Measurements from ENCODE around the gene OR4D1. TPM values are rescaled to one million over a fixed set of nuclear protein-coding genes. Genes with fewer than 3 reads are reported as not detected.

Gene OR4D1
- total and polyA plus RNA-seq, 2 of the 8 experiments (the other 6 are each of a cell fraction or from before 2014, with no cell fraction given): 0.32 to 0.39 TPM

DNA sequence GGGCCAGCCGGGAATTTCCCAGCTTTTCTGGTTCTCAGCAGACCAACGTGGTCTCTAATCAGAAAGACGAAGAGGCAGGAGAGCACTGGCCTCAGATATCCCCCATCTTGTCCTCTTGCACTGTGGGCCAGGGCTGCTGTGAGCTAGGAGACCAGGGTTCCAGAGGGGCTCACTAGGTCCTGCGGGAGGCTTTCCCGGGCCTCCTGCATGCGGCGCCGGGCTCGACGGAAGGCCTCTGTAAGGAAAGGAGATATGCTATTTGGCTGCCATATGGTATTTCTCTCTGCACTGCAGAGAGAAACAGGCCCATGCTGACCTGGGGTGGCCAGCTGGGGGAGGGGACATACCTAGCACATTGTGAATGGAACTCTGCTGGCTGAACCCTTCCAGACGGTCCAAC lies 57.8 kb downstream of the OR4D1 start (continued):
- TF ChIP-seq, protein P1, sequence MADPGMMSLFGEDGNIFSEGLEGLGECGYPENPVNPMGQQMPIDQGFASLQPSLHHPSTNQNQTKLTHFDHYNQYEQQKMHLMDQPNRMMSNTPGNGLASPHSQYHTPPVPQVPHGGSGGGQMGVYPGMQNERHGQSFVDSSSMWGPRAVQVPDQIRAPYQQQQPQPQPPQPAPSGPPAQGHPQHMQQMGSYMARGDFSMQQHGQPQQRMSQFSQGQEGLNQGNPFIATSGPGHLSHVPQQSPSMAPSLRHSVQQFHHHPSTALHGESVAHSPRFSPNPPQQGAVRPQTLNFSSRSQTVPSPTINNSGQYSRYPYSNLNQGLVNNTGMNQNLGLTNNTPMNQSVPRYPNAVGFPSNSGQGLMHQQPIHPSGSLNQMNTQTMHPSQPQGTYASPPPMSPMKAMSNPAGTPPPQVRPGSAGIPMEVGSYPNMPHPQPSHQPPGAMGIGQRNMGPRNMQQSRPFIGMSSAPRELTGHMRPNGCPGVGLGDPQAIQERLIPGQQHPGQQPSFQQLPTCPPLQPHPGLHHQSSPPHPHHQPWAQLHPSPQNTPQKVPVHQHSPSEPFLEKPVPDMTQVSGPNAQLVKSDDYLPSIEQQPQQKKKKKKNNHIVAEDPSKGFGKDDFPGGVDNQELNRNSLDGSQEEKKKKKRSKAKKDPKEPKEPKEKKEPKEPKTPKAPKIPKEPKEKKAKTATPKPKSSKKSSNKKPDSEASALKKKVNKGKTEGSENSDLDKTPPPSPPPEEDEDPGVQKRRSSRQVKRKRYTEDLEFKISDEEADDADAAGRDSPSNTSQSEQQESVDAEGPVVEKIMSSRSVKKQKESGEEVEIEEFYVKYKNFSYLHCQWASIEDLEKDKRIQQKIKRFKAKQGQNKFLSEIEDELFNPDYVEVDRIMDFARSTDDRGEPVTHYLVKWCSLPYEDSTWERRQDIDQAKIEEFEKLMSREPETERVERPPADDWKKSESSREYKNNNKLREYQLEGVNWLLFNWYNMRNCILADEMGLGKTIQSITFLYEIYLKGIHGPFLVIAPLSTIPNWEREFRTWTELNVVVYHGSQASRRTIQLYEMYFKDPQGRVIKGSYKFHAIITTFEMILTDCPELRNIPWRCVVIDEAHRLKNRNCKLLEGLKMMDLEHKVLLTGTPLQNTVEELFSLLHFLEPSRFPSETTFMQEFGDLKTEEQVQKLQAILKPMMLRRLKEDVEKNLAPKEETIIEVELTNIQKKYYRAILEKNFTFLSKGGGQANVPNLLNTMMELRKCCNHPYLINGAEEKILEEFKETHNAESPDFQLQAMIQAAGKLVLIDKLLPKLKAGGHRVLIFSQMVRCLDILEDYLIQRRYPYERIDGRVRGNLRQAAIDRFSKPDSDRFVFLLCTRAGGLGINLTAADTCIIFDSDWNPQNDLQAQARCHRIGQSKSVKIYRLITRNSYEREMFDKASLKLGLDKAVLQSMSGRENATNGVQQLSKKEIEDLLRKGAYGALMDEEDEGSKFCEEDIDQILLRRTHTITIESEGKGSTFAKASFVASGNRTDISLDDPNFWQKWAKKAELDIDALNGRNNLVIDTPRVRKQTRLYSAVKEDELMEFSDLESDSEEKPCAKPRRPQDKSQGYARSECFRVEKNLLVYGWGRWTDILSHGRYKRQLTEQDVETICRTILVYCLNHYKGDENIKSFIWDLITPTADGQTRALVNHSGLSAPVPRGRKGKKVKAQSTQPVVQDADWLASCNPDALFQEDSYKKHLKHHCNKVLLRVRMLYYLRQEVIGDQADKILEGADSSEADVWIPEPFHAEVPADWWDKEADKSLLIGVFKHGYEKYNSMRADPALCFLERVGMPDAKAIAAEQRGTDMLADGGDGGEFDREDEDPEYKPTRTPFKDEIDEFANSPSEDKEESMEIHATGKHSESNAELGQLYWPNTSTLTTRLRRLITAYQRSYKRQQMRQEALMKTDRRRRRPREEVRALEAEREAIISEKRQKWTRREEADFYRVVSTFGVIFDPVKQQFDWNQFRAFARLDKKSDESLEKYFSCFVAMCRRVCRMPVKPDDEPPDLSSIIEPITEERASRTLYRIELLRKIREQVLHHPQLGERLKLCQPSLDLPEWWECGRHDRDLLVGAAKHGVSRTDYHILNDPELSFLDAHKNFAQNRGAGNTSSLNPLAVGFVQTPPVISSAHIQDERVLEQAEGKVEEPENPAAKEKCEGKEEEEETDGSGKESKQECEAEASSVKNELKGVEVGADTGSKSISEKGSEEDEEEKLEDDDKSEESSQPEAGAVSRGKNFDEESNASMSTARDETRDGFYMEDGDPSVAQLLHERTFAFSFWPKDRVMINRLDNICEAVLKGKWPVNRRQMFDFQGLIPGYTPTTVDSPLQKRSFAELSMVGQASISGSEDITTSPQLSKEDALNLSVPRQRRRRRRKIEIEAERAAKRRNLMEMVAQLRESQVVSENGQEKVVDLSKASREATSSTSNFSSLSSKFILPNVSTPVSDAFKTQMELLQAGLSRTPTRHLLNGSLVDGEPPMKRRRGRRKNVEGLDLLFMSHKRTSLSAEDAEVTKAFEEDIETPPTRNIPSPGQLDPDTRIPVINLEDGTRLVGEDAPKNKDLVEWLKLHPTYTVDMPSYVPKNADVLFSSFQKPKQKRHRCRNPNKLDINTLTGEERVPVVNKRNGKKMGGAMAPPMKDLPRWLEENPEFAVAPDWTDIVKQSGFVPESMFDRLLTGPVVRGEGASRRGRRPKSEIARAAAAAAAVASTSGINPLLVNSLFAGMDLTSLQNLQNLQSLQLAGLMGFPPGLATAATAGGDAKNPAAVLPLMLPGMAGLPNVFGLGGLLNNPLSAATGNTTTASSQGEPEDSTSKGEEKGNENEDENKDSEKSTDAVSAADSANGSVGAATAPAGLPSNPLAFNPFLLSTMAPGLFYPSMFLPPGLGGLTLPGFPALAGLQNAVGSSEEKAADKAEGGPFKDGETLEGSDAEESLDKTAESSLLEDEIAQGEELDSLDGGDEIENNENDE (IDR thresholded peaks at IDR 0.05; ENCODE audit: insufficient replicate concordance, low read length): no peak
- TF ChIP-seq GTF2F1 (IDR thresholded peaks at IDR 0.05; ENCODE audit: borderline replicate concordance, low read depth, low read length) (no peak), CHD1 (IDR thresholded peaks at IDR 0.05; ENCODE audit: low read depth, low read length) (no peak), TBP (IDR thresholded peaks at IDR 0.05; ENCODE audit: low read depth, low read length) (no peak), RAD21 (IDR thresholded peaks at IDR 0.05 in 1 of 2, conservative IDR thresholded peaks at IDR 0.05 in 1 of 2; ENCODE audit: low read depth in 2 of 2, low read length in 2 of 2) (no peak)

Data from H1 (cell line).